ENCODE measurements around the gene SMARCC1. TPM values are rescaled to one million over a fixed set of nuclear protein-coding genes. Genes with fewer than 3 reads are reported as not detected.
"Not testable (repeated sequence)": the region's sequence is repeated elsewhere in the genome, so short reads cannot be mapped to it uniquely, and the experiment has no call there.

The SMARCC1 gene
- polyA plus RNA-seq, 1 experiment = 38.5 TPM

- H3K4me3 ChIP-seq (ENCODE audit: low read depth, low read length) = no peak overlapping the region
- POLR2A ChIA-PET = no interaction called here
- CTCF ChIA-PET = interaction anchor here (0.6 kb wide), 1 partner anchor 370 kb away, joined by 3 read pairs; no protein-coding TSS in a partner anchor
- no peaks in the 10 kb centered on the region for H3K9me3 ChIP-seq (ENCODE audit: control insufficient read depth, insufficient read depth, low read length)
- no peaks in the 10 kb centered on the region for H3K27me3 ChIP-seq (ENCODE audit: control insufficient read depth, insufficient read depth, low read length)
- no peak for DNase-seq (ENCODE audit: low read depth, low spot score)
- TF ChIP-seq CTCF (IDR thresholded peaks at IDR 0.05; ENCODE audit: low read depth, low read length) = no peak
- H3K27ac ChIP-seq (ENCODE audit: low read depth, low read length) = no peak overlapping the region
Measured at GRCh38 chr3:47758261-47759025, 23.2 kb downstream of the SMARCC1 start.

DNA sequence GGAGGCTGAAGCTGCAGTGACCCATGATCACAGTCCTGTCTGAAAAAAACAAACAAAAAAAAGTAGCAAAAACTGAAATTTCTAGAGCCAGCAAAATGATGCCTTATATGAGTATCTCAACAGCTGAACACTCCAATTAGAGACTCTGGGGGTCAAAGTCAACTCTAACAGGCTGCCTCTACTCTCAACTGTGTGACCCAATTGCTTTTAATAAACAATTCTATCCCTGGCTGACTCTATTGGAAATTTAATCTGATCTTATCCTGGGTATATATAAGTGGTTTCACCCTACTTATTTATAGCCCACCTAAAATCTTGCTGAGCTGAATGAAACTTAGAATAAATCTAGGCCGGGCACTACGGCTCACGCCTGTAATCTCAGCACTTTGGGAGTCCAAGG, 29.0 kb downstream of the SMARCC1 start:
- CTCF ChIA-PET = no interaction called here
- no peak for TF ChIP-seq CTCF (IDR thresholded peaks at IDR 0.05; ENCODE audit: low read depth, low read length)
- DNase-seq (ENCODE audit: low read depth, low spot score) = no peak
- POLR2A ChIA-PET = no interaction called here
- Histone ChIP-seq H3K4me3 (ENCODE audit: low read depth, low read length) (no peak overlapping the region), H3K9me3 (ENCODE audit: control insufficient read depth, insufficient read depth, low read length) (no peaks in the 10 kb centered on the region), H3K27ac (ENCODE audit: low read depth, low read length) (no peak overlapping the region), H3K27me3 (ENCODE audit: control insufficient read depth, insufficient read depth, low read length) (no peaks in the 10 kb centered on the region)

DNA sequence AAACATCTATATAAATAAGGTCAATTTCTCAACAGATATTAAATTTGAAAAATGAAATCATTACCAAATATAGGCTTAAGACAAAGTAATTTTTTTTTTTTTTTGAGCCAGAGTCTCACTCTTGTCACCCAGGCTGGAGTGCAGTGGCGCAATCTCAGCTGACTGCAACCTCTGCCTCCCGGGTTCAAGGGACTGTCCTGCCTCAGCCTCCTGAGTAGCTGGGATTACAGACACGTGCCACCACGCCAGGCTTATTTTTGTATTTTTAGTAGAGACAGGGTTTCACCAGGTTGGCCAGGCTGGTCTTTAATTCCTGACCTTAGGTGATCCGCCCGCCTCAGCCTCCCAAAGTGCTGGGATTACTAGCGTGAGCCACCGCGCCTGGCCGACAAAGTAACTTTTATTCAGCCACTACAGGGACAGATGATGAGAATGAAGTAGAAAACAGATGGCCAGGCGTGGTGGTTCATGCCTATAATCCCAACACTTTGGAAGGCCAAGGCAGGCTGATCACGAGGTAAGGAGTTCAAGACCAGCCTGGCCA, 30.8 kb downstream of the SMARCC1 start:
- DNase-seq (ENCODE audit: low read depth, low spot score); CTCF ChIA-PET; POLR2A ChIA-PET; H3K27ac ChIP-seq (ENCODE audit: low read depth, low read length); H3K9me3 ChIP-seq (ENCODE audit: control insufficient read depth, insufficient read depth, low read length); H3K27me3 ChIP-seq (ENCODE audit: control insufficient read depth, insufficient read depth, low read length); H3K4me3 ChIP-seq (ENCODE audit: low read depth, low read length): not testable (repeated sequence)

DNA sequence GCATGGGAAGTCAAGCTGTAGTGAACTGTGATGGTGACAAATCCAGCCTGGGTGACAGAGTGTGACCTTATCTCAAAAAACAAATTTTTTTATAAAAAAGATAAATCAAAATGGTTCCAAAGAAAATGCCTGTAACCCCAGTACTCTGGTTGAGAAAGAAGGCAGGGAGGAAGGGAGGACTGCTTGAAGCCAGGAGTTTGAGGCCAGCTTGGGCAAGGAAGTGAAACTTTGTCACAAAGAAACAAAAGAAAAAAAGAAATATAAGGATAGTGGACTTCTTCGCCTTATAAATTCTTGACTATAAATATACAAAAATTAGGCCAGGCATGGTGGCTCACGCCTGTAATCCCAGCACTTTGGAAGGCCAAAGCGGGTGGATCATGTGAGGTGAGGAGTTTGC, 34.1 kb downstream of the SMARCC1 start:
- CTCF ChIA-PET = no interaction called here
- DNase-seq (ENCODE audit: low read depth, low spot score) = no peak
- POLR2A ChIA-PET = no interaction called here
- Histone ChIP-seq H3K9me3 (ENCODE audit: control insufficient read depth, insufficient read depth, low read length) (no peaks in the 10 kb centered on the region), H3K27ac (ENCODE audit: low read depth, low read length) (no peak overlapping the region), H3K4me3 (ENCODE audit: low read depth, low read length) (no peak overlapping the region), H3K27me3 (ENCODE audit: control insufficient read depth, insufficient read depth, low read length) (no peaks in the 10 kb centered on the region)
- no peak for TF ChIP-seq CTCF (IDR thresholded peaks at IDR 0.05; ENCODE audit: low read depth, low read length)

DNA sequence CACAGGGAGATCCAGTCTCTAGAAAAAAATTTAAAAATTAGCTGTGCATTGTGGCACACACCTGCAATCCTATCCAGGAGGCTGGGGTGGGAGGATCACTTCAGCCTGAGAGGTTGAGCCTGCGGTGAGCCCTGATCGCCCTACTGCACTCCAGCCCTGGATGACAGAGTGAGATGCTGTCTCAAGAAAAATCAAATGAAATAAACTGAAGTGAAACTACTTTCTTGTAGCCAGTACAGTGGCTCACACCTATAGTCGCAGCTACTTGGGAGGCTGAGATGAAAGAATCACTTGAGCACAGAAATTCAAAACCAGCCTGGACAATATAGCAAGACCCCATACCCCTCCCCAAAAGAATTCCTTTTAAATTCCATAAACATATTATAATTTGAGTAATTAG, 35.4 kb downstream of the SMARCC1 start:
- no peak for TF ChIP-seq CTCF (IDR thresholded peaks at IDR 0.05; ENCODE audit: low read depth, low read length)
- no peak for DNase-seq (ENCODE audit: low read depth, low spot score)
- ChIA-PET POLR2A (interaction anchor here (0.6 kb wide), 1 partner anchor 14 kb away, joined by 3 read pairs; no protein-coding TSS in a partner anchor), CTCF (no interaction called here)
- Histone ChIP-seq H3K4me3 (ENCODE audit: low read depth, low read length) (no peak overlapping the region), H3K27ac (ENCODE audit: low read depth, low read length) (no peak overlapping the region), H3K27me3 (ENCODE audit: control insufficient read depth, insufficient read depth, low read length) (no peaks in the 10 kb centered on the region), H3K9me3 (ENCODE audit: control insufficient read depth, insufficient read depth, low read length) (no peaks in the 10 kb centered on the region)

Measured in AG04450 (cell line).